ENCODE results near the gene SART1.
"Not testable (repeated sequence)": the region's sequence is repeated elsewhere in the genome, so short reads cannot be mapped to it uniquely, and the experiment has no call there.

SART1 gene

DNA sequence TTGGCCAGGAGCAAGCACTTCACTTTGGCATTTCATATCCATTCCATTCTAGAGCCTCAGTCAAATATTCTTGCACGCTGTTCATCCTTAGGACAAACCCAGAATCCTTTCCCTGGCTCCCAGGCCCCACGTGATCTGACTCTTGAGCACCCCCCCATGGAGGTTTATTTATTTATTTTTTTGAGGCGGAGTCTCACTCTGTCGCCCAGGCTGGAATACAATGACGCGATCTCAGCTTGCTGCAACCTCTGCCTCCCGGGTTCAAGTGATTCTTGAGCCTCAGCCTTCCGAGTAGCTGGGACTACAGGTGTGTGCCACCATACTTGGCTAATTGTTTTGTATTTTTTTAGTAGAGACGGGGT lies 29.0 kb upstream of the SART1 start:
- no peak for DNase-seq

DNA sequence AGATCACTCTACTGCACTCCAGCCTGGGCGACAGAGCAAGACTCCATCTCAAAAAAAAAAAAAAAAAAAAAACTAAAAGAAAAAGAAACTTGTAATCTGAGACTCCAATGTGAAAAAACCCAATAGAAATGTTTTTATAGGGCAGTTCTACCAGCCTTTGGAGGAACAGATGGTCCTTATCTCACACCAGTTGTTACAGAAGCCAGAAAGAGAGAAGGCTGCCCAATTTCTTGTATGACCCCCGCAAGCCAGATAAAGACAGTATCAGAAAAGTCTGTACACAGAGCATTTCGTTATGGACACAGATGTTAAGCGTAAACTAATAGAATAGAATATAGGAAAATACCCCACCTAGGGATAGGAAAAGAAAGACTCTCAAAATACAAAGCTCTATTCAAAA lies 27.5 kb upstream of the SART1 start:
- no peak for DNase-seq

DNA sequence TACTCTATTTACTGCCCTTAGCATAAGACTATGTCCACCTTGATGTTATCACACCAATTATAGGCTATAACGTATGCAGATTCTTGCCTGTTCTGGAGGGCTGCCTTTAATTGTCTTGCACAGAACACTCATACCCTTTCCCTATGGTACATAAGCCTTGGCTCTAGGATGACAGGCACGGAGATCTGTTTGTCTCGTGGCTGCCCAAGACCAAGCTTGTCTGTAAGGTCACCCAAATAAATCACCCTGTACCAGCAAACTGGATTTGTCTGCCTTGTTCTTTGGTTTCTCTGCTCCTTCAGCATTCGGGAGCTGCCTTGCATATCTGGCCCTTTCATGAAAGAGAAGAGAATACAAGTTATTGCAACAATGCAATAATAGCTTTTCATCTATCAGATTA lies 23.8 kb upstream of the SART1 start:
- no peak for DNase-seq

DNA sequence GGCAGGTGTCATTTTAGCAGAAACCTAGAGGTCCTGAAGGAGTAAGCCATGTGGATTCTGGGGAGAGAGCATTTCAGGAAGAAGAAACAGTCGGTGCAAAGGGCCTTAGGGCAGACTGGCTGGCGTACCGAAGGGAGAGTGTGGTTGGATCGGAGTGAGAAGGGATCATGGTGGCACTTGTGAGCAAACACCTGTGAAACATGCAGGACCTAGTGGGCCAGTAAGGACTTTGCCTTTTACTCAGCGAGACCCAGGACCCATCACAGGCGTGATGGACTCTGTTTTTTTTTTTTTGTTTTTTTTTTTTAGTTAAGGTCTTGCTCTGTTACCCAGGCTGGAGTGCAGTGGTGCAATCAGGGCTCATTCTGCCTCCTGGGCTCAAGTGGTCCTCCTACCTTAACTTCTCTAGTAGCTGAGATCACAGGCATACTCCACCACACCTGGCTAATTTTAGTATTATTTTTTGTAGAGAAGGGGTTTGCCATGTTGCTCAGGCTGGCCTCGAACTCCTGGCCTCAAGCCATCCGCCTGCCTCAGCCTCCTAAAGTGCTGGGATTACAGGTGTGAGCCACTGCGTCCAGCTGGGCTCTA lies 19.7 kb upstream of the SART1 start:
- no peak for DNase-seq

DNA sequence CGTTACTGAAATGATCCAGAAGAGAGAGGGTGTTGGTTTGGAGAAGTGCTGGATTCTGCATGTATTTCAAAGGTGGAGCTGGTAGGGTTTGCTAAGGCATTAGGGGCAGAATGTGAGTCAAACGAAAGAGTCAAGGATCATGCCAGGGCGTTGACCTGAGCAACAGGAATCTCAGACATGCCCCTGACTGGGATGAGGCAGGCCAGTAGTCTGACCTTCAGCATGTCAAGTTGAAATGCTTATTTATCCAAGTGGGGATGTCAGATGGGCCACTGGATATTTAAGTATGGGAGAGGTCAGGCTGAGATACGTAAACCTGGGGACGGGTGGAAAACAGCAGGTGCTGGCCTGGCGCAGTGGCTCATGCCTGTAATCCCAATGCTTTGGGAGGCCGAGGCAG lies 19.0 kb upstream of the SART1 start:
- DNase-seq = no peak

DNA sequence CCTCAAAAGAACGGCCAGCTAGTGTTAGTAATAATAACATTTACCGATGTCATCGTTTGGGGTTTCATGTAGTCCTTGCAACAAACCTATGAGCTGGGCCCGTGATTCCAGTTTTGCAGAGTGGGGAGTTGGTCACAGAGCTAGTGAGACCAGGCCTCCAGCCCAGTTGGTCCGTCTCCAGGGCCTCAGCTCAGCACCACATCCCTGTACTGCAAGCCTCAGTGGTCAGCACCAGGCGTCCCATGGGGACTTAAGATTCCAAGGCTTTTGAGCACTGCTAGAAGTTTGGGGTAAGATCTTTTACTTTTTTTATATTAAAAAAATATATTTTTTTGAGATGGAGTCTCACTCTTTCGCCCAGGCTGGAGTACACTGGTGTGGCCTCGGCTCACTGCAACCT lies 17.3 kb upstream of the SART1 start:
- DNase-seq = no peak

DNA sequence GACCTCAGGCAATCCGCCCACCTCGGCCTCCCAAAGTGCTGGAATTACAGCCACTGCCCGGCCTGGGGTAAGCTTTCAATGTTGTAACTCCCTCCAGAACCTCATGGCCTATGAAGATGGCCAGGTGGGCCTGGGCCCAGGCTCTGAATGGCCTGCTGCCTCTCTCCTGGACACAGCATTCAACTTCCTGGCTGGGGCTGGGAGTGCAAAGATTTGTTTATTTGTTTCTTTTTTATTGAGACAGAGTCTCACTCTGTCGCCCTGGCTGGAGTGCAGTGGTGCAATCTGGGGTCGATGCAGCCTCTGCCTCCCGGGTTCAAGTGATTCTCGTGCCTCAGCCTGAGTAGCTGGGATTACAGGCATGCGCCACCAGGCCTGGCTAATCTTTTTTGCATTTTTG lies 16.8 kb upstream of the SART1 start:
- no peak for DNase-seq

DNA sequence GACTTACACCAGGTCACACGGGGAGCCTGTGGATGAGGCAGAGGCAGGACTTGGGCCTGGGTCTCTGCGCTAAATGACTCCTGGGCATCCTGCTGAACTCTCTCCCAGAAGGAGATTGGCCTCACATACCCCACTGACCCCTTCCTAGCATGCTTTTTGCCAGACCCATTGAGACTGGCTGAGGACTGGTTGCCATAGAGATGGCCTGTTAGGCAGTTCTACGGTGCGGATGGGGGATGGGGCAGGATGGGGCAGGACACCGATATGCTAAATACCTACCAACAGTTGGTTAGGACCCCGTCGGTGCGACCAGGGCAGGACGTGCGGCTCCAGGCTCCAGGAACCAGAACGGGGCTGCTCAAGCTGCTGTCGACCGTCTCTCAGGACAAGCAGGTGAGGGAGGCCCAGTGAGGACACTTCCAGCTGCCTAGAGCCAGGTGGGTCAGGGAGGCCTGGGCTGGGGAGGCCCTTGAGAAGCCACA lies 16.1 kb upstream of the SART1 start, which contains the start of gene TSGA10IP:
Gene TSGA10IP, plus strand, starts transcription at position 51 of the 482 bp plus-strand sequence. Its CDS starts 196 bp downstream, at position 247.
- no peak for DNase-seq

DNA sequence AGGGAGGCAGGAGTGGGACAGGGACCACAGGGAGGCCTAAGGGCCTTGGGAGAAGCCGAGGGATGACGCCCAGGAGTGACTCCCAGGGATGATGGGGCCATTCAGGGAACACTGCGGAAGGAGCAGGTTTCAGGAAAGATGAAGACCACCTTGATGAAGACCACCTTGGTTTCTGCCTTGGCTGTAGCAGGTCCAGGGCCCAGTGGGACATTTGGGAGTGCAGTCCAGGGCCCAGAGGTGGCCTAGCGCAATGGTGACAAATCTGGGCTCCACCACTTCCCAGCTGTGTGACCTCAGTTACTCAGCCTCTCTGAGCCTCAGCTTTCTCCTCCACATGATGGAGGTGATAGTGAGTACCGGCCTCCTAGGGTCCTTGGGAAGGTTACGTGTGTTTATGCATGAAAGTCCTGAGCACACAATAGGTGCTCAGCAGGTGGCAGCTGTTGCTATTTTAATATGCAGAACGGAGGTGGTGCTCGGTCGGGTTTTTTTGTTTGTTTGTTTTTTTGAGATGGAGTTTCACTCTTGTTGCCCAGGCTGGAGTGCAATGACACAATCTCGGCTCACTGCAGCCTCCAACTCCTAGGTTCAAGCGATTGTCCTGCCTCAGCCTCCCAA lies 15.5 kb upstream of the SART1 start:
- no peak for DNase-seq

DNA sequence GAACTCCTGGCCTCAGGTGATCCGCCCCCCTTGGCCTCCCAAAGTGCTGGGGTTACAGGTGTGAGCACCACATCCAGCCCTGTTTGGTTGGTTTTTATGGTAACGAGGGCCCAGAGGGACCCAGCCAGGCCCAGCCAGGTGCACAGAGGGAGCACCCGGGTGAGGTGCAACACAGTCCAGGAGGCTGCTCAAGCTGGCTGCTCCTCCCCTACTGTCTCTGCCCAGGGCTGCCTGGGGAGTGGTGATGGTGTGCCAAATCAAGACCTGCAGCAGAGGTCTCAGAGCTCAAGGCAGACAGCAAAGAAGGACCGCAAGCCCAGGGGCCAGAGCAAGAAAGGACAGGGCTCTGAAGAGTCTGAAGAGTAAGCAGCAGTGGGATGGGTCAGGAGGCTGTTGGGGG lies 14.9 kb upstream of the SART1 start:
- no peak for DNase-seq

DNA sequence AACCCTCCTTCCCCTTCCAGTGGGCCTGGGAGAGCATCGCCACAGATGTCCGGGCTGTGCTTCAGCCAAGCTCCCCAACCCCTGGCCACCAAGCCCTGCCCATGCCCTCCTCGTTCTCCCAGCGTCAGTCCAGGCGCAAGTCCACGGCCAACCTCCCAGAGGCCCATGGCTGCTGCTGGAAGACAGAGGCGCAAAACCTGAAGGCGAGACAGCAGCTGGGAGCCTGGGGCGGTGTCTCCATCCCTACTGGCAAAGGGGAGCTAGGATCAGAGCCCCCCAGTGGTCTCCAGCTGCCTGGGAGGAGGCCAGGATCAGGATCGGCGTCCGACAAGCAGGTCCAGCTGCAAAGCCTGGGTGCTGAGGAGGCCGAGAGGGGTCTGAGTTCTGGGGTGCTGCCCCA lies 14.4 kb upstream of the SART1 start:
- no peak for DNase-seq

DNA sequence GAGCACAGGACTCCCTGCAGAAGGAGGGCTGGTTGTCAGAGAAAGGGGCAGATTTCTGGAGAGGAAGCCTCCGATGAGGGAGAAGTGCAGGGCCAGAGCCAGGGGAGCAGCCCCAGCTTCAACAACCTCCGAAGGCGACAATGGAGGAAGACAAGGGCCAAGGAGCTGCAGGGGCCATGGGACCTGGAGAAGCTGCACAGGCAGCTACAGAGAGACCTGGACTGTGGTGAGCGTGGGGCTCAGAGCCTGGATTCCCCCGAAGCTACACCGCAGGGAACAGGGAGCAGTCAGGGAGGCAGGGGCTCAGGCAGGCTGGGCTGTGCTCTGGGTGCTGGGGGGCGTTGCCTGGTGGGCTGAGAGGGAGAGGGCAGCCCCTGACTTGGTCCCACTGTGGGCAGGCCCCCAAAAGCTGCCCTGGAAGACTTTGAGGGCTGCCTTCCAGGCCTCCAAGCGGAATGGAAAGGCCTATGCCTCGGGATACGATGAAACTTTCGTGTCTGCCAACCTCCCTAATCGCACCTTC lies 13.9 kb upstream of the SART1 start:
- DNase-seq = no peak

DNA sequence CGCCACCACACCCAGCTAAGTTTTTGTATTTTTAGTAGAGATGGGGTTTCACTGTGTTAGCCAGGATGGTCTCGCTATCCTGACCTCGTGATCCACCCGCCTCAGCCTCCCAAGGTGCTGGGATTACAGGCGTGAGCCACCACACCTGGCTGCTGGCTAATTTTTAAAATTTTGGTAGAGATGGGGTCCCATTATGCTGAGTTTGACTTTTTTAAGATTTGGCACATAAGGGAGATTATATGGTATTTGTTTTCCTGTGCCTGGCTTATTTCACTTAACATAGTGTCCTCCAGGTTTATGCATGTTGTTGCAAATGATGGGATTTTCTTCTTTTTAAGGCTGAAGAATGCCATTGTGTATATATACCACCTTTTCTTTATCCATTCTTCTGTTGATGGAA lies 10.8 kb upstream of the SART1 start:
- not testable (repeated sequence) for DNase-seq

DNA sequence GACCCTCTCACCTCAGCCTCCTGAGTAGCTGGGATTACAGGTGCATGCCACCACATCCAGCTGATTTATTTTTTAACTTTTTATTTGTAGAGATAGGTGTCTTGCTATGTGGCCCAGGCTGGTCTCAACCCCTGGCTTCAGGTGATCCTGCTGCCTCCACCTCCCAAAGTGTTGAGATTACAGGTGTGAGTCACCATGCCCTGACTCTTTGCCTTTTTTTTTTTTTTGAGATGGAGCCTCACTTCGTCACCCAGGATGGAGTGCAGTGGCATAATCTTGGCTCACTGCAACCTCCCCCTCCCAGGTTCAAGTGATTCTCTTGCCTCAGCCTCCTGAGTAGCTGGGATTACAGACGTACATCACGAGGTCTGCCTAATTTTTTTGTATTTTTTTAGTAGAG lies 9.9 kb upstream of the SART1 start:
- DNase-seq = not testable (repeated sequence)

DNA sequence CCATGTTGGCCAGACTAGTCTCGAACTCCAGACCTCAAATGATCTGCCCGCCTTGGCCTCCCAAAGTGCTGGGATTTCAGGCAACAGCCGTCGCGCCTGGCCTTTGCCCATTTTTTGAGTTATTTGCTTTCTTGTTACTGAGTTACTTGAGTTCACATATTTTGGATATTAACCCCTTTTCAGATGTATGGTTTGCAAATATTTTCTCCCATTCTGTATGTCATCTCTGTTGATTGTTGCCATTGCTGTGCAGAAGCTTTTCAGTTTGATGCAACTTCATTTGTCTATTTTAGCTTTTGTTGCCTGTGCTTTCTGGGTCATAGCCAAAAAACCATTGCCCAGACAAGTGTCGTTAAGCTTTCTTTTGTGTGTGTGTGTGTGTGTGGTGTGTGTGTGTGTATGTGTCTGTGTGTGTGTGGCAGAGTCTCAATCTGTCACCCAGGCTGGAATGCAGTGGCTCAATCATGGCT lies 9.4 kb upstream of the SART1 start:
- DNase-seq = no peak

DNA sequence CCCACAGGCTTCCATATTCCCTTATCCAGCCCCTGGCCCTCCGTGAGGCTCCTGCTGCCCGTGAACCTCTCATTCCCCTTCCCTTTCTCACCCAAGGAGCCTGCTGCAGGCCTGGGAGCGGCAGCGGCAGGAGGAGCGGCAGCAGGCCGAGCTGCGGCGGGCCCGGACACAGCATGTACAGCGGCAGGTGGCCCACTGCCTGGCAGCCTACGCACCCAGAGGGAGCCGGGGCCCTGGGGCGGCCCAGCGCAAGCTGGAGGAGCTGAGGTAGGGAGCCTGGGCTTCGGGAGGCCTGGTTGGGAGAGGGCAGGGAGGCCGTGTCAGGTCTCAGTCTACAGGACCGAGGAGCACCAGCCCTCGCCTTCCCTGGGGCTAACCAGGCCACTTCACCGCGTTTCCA lies 8.1 kb upstream of the SART1 start:
- no peak for DNase-seq

DNA sequence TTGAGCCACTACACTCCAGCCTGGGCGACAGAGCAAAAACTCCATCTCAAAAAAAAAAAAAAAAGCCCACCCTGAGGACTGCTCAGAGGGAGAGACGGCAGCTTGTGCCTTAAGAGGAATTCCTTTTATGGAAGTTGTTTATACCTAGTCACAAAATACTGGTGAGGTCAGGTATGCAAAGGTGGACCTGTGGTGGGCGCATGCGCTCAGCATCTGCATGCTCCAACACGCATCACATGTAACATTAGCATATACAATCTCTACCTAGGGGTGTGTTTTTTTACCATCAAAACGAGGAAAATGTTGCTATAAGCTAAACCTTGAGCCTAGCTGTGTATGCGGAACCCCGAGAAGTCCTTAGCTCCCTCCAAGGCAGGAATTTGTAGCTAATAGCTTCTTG lies 6.8 kb upstream of the SART1 start:
- DNase-seq = no peak

DNA sequence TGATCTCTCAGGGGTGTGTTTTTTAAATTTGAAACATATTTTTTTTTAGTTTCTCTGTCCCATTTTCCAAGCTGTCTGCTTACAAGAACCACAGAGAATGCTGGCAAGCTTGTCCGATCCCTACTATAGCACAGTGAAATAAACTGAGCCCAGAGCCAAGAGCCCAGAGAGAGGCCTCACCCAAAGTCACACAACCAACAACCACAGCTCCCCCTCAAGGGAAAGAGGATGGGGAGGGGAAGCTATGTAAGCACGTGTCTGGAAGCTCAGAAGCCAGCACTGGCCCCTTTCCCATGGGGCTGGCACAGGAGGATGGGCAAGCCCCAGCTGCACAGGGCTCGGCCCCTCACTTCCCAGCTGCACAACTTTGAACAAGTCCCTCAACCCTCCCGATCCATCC lies 3.2 kb upstream of the SART1 start:
- DNase-seq = no peak

DNA sequence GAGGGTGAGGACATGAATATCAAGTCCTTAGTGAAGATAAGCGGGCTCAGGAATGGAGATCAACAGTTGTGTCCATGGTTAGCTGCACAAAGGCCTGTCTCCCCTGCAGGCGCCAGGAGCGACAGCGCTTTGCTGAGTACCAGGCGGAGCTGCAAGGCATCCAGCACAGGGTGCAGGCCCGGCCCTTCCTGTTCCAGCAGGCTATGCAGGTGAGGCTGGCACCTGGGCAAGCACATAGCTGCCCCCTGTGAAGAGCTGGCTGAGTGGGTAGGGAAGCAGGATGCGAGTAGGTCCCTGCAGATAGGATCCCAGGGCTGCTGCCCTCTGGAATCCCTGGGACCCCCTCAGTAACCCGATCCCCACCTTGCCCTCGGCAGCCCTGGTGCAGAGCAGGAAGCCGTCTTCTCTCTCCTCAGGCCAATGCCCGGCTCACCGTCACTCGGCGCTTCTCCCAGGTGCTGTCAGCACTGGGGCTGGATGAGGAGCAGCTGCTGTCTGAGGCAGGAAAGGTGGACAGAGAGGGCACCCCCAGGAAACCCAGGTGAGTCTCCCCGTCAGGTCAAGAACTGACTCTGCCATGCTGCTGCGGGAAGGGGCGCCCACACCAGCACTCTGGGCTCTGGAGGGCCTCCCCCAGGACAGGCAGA lies 2.6 kb upstream of the SART1 start:
- DNase-seq = no peak

DNA sequence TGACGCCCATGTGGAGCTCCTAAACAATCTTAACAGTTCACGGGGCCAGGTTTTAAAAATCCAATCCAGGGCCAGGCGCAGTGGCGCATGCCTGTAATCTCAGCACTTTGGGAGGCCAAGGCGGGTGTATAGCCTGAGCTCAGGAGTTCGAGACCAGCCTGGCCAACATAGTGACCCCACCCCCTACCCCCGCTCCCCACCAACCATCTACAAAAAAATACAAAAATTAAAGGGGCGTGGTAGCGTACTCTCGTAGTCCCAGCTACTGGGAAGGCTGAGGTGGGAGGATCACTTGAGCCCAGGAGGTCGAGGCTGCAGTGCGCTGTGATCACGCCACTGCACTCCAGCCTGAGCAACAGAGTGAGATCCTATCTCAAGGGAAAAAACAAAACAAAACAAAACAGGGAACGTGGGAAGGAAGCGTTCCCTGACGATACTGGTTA lies 689 bp upstream of the SART1 start:
- no peak for DNase-seq

DNA sequence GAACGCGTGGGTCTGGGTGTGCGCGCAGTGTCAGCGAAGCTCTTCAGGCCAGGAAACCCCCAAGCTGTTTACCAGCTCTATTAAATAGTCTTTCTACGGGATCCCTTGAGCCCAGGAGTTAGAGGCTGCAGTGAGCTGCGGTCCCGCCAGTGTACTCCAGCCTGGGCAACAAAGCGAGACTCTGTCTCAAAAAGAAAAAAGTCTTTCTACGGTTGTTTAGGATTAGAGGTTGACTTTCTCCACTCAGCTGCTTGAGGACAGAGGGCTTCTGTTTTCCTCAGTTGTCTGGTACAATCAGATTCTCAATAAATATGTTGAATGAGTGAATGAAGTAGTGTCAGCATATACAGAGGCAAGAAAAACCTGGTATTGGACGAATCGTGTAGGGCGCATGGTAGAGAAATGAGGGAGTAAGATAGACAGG lies 619 bp downstream of the SART1 start:
- no peak for DNase-seq

DNA sequence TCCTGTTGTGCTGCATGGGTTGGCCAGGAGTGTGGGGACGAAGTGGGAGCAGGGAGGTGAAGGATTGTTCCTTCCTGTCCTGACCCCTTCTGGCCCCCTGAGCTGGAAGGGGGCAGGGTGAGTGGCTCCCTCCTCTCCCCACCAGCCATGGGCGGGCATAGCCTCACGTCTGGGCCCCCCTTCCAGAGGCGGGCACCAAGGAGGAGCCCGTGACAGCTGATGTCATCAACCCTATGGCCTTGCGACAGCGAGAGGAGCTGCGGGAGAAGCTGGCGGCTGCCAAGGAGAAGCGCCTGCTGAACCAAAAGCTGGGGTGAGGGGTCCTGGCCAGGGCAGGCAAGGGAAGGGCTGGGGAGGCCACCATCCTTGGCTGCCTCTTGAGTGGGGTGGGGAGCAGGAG lies 3.4 kb downstream of the SART1 start:
- DNase-seq = no peak

DNA sequence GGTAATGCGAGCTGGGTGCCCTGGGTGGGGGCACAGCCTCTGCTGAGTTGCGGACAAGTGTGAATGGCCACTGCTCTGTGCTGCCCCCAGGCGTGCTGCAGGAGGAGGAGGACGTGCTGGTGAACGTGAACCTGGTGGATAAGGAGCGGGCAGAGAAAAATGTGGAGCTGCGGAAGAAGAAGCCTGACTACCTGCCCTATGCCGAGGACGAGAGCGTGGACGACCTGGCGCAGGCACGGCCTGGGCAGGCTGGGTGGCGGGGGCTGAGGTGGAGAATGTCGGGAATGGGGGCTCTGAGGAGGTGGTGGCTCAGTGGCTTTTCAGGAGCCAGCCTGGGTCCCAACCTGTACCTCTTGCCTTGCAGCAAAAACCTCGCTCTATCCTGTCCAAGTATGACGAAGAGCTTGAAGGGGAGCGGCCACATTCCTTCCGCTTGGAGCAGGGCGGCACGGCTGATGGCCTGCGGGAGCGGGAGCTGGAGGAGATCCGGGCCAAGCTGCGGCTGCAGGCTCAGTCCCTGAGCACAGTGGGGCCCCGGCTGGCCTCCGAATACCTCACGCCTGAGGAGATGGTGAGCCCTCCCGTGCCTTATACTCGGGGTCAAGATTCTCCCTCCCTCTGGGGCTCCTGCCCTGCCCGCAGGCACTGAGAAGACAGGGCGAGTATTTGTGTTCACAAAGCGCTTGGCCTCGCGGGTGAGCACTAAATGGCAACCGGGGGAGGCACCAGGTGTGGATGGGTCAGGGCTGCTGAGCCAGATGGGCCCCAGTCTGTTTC lies 4.6 kb downstream of the SART1 start:
- no peak for DNase-seq
